H1 (cell line): ENCODE measurements around the gene CYGB. TPM values are rescaled to one million over a fixed set of nuclear protein-coding genes. Genes with fewer than 3 reads are reported as not detected.

Source experiments
- CTCF ChIA-PET: fragments of 300-600 bp; sonication (Branson Sonifier 250); formaldehyde crosslinking; loops from one replicate; lab custom pipeline; 2021; ENCODE audit not compliant: partially characterized antibody; lab: Charles Lee
- POLR2A ChIA-PET: fragments of 300-600 bp; sonication (Branson Sonifier 250); formaldehyde crosslinking; loops from one replicate; lab custom pipeline; 2021; ENCODE audit warnings: inconsistent platforms; ENCODE audit not compliant: partially characterized antibody; lab: Charles Lee
- DNase-seq, 2 experiments: peaks; one replicate each; pipeline versions ENCODE4 v3.0.0 to v3.0.0-alpha.2; 2010 to 2022; ENCODE audit warnings: low spot score in 2 of 2, low read depth in 1 of 2, mixed read lengths in 1 of 2
- FAIRE-seq: peaks from 2 replicates; lab custom pipeline; 2011; peaks lifted over from hg19 to GRCh38; lab: Jason Lieb, UNC
- H2AFZ ChIP-seq: 2 replicates; pipeline ENCODE4 v1.8.1; 2012; ENCODE audit warnings: low read length, inconsistent platforms
- H2AK5ac ChIP-seq: 2 replicates; pipeline ENCODE4 v1.6.1; 2013; ENCODE audit warnings: low read depth, low read length
- H2BK120ac ChIP-seq: replicated peaks from 2 replicates; pipeline ENCODE3; 2013; ENCODE audit warnings: low read depth, low read length, inconsistent platforms
- H2BK12ac ChIP-seq: 2 replicates; pipeline ENCODE4 v1.6.1; 2013; ENCODE audit warnings: low read depth, low read length
- H2BK15ac ChIP-seq: 2 replicates; pipeline ENCODE4 v1.6.1; 2013; ENCODE audit warnings: low read length
- H2BK20ac ChIP-seq: 2 replicates; pipeline ENCODE4 v1.6.1; 2013; ENCODE audit warnings: low read length
- H2BK5ac ChIP-seq: 2 replicates; pipeline ENCODE4 v1.6.1; 2013; ENCODE audit warnings: low read depth, low read length
- H3K14ac ChIP-seq: 2 replicates; pipeline ENCODE4 v1.6.1; 2013; ENCODE audit warnings: inconsistent platforms; ENCODE audit not compliant: insufficient read length
- H3K18ac ChIP-seq: 2 replicates; pipeline ENCODE4 v1.6.1; 2013; ENCODE audit warnings: low read length; ENCODE audit errors: extremely low read depth
- H3K23ac ChIP-seq: 2 replicates; pipeline ENCODE4 v1.6.1; 2013; ENCODE audit warnings: inconsistent platforms; ENCODE audit not compliant: insufficient read length
- H3K23me2 ChIP-seq: 2 replicates; pipeline ENCODE4 v1.6.1; 2013; ENCODE audit warnings: low read depth, low read length
- H3K27ac ChIP-seq: 2 replicates; pipeline ENCODE4 v1.6.1; 2011; ENCODE audit warnings: low read depth, low read length, inconsistent platforms
- H3K27me3 ChIP-seq, 4 experiments: replicated peaks in 1 of 4; 1 replicate in 1 of 4; 2 replicates in 3 of 4; pipeline versions ENCODE4 v1.6.1 to v1.8.1; 2011 to 2013; ENCODE audit warnings: low read length in 3 of 4, mild to moderate bottlenecking in 3 of 4, inconsistent platforms in 2 of 4, mixed read lengths in 2 of 4, moderate library complexity in 1 of 4; ENCODE audit not compliant: control insufficient read depth in 3 of 4, insufficient read depth in 3 of 4; ENCODE audit errors: extremely low read depth in 1 of 4
- H3K36me3 ChIP-seq, 4 experiments: 2 replicates each; pipeline versions ENCODE4 v1.6.1 to v1.8.1; 2011 to 2013; ENCODE audit warnings: mild to moderate bottlenecking in 4 of 4, low read length in 3 of 4, moderate library complexity in 2 of 4, control low read depth in 1 of 4, inconsistent platforms in 1 of 4; ENCODE audit not compliant: insufficient read depth in 4 of 4, control insufficient read depth in 2 of 4
- H3K4ac ChIP-seq: replicated peaks from 2 replicates; pipeline ENCODE3; 2013; ENCODE audit warnings: low read length, low read depth, mixed read lengths, inconsistent platforms; ENCODE audit not compliant: insufficient read length
- H3K4me1 ChIP-seq, 4 experiments: replicated peaks in 1 of 4; 1 replicate in 1 of 4; 2 replicates in 3 of 4; pipeline versions ENCODE4 v1.6.1 to v1.8.1; 2011 to 2013; ENCODE audit warnings: low read length in 3 of 4, inconsistent platforms in 2 of 4, mixed read lengths in 1 of 4; ENCODE audit not compliant: insufficient read depth in 4 of 4, control insufficient read depth in 3 of 4
- H3K4me2 ChIP-seq, 2 experiments: 2 replicates each; pipeline versions ENCODE4 v1.6.1 to v1.8.1; 2011 to 2013; ENCODE audit warnings: low read depth in 2 of 2, low read length in 2 of 2, control low read depth in 1 of 2, inconsistent platforms in 1 of 2, mild to moderate bottlenecking in 1 of 2; ENCODE audit not compliant: insufficient read depth in 1 of 2
- H3K4me3 ChIP-seq, 4 experiments: fragments of 200-600, 300-600 bp in 1 of 4; sonication (generic), shearing (Covaris generic), sonication (Bioruptor Twin) in 1 of 4; 2 replicates each; pipeline versions ENCODE4 v1.5.1 to v1.8.1; 2011 to 2016; ENCODE audit warnings: low read length in 4 of 4, low read depth in 3 of 4, control low read depth in 2 of 4, inconsistent platforms in 2 of 4, mild to moderate bottlenecking in 2 of 4, mixed read lengths in 1 of 4, moderate library complexity in 1 of 4; ENCODE audit not compliant: insufficient read depth in 2 of 4; ENCODE audit errors: extremely low read depth in 1 of 4
- H3K56ac ChIP-seq: replicated peaks from 2 replicates; pipeline ENCODE3; 2013; ENCODE audit warnings: low read depth, mild to moderate bottlenecking, mixed read lengths, low read length, inconsistent platforms; ENCODE audit not compliant: insufficient read length
- H3K79me1 ChIP-seq: 2 replicates; pipeline ENCODE4 v1.6.1; 2013; ENCODE audit warnings: low read depth, low read length, control low read depth
- H3K79me2 ChIP-seq, 2 experiments: 2 replicates each; pipeline versions ENCODE4 v1.6.1 to v1.8.1; 2012 to 2013; ENCODE audit warnings: low read length in 2 of 2, mild to moderate bottlenecking in 2 of 2, inconsistent platforms in 1 of 2; ENCODE audit not compliant: insufficient read depth in 2 of 2, control insufficient read depth in 1 of 2
- H3K9ac ChIP-seq, 4 experiments: replicated peaks in 1 of 4; 1 replicate in 1 of 4; 2 replicates in 3 of 4; pipeline versions ENCODE4 v1.6.1 to v1.8.1; 2011 to 2013; ENCODE audit warnings: low read depth in 3 of 4, low read length in 3 of 4, control low read depth in 2 of 4, mild to moderate bottlenecking in 2 of 4, moderate library complexity in 2 of 4, inconsistent platforms in 1 of 4; ENCODE audit errors: extremely low read depth in 1 of 4
- H3K9me3 ChIP-seq, 2 experiments: 2 replicates each; pipeline versions ENCODE4 v1.6.1 to v1.8.1; 2012 to 2013; ENCODE audit warnings: mild to moderate bottlenecking in 2 of 2, moderate library complexity in 2 of 2, control low read depth in 1 of 2, inconsistent platforms in 1 of 2, low read depth in 1 of 2, low read length in 1 of 2, mixed read lengths in 1 of 2; ENCODE audit not compliant: insufficient read depth in 2 of 2
- H4K20me1 ChIP-seq, 2 experiments: replicated peaks in 1 of 2; 2 replicates each; pipeline versions ENCODE3 to v1.8.1; 2011 to 2013; ENCODE audit warnings: inconsistent platforms in 2 of 2, low read length in 2 of 2, mild to moderate bottlenecking in 1 of 2; ENCODE audit not compliant: insufficient read depth in 2 of 2, control insufficient read depth in 1 of 2
- H4K5ac ChIP-seq: 2 replicates; pipeline ENCODE4 v1.6.1; 2013; ENCODE audit warnings: low read length, low read depth, mixed read lengths, inconsistent platforms; ENCODE audit not compliant: insufficient read length
- H4K8ac ChIP-seq: 2 replicates; pipeline ENCODE4 v1.8.0; 2013; ENCODE audit warnings: mild to moderate bottlenecking, moderate library complexity, low read length, inconsistent platforms; ENCODE audit not compliant: insufficient read depth; ENCODE audit errors: extremely low read depth
- H4K91ac ChIP-seq: replicated peaks from 2 replicates; pipeline ENCODE3; 2013; ENCODE audit warnings: low read length, mixed read lengths, inconsistent platforms; ENCODE audit not compliant: insufficient read length
- RAD21 ChIP-seq, 2 experiments: IDR thresholded peaks in 1 of 2; conservative IDR thresholded peaks in 1 of 2; 2 replicates each; pipeline ENCODE4 v1.6.1; 2011; ENCODE audit warnings: low read depth in 2 of 2, low read length in 2 of 2, improper control_type of control experiment in 1 of 2, inconsistent platforms in 1 of 2, mild to moderate bottlenecking in 1 of 2, moderate library complexity in 1 of 2
- TAF1 ChIP-seq: IDR thresholded peaks from 2 replicates; pipeline ENCODE4 v1.6.1; 2011; ENCODE audit warnings: mild to moderate bottlenecking, low read depth, low read length
- WGBS, 2 experiments: shearing (Covaris generic) in 1 of 2; methylation state at CpG; one replicate each; pipeline versions ENCODE4 v1.1.6 to v1.1.7; 2013 to 2015; ENCODE audit warnings: low lambda C conversion rate in 2 of 2, mixed read lengths in 2 of 2, inconsistent platforms in 1 of 2, low coverage in 1 of 2, missing lambda C conversion rate in 1 of 2; ENCODE audit not compliant: insufficient replicate concordance in 2 of 2, insufficient coverage in 1 of 2, insufficient read length in 1 of 2; ENCODE audit errors: extremely low coverage in 1 of 2, missing lambda C conversion rate in 1 of 2; 5-methylcytosine and 5-hydroxymethylcytosine counted together
- polyA plus RNA-seq, 7 experiments: library from polyadenylated mRNA; depleted of rRNA in 3 of 7; stranded (reverse) in 5 of 7; unstranded in 2 of 7; fragments of >200 nt in 5 of 7; fragments of 200-250 nt in 2 of 7; gene quantifications; 1 replicate in 5 of 7; 2 replicates in 1 of 7; 4 replicates in 1 of 7; pipeline versions ENCODE4 v1.2.1 to v1.2.3, GENCODE V29; 2011 to 2013; ENCODE audit warnings: missing spikeins in 2 of 7, mixed read lengths in 2 of 7
- total RNA-seq: library from RNA; stranded (reverse); fragmentation: NEBNext Ultra II Directional; extraction: Animal tissue kit (Norgen Biotek cat#: 25700); gene quantifications from 2 replicates; pipeline ENCODE4 v1.2.1, GENCODE V29; 2021

CYGB gene
- total and polyA plus RNA-seq, 2 of the 8 experiments (the other 6 are each of a cell fraction or from before 2014, with no cell fraction given): 2.7 to 3.7 TPM

DNA sequence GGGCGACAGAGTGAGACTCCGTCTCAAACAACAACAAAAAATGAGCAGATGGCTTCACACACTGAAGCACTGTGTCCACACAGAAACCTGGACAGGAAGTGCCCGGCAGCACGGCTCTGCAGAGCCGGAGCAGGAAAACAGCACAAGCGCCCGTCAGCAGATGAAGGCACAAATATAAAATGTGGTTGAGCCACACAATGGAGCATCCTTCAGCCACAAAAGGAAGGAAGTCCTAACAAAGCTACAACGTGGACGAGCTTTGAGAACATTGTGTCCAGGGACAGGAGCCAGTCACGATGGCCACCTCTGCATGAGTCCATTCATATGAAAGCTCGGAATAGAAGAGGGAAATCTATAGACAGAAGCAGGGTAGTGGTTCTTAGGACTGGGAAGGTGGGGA lies 51.9 kb downstream of the CYGB start:
- H2BK20ac ChIP-seq: no peak overlapping the region
- no peak for TF ChIP-seq TAF1
- no peak for TF ChIP-seq RAD21 (IDR thresholded peaks at IDR 0.05 in 1 of 2, conservative IDR thresholded peaks at IDR 0.05 in 1 of 2; ENCODE audit: low read depth in 2 of 2, low read length in 2 of 2)
- no peak overlapping the region for H3K4ac ChIP-seq
- no peaks in the 10 kb centered on the region for H3K79me2 ChIP-seq
- no peak overlapping the region for H2AFZ ChIP-seq
- no peaks in the 10 kb centered on the region; a peak in 1 of 8 replicates for H3K36me3 ChIP-seq
- no peak overlapping the region for H4K91ac ChIP-seq
- no peak overlapping the region for H3K23ac ChIP-seq
- no peak overlapping the region for H2BK5ac ChIP-seq
- H3K79me1 ChIP-seq: no peaks in the 10 kb centered on the region
- ChIA-PET POLR2A (interaction anchor here (1.0 kb wide), 1 partner anchor 32 kb away, joined by 3 read pairs; no protein-coding TSS in a partner anchor), CTCF (interaction anchor here (0.7 to 5.9 kb wide), 12 partner anchors 10 to 131 kb away, joined by 3 to 36 read pairs (median 3); partner anchors contain the start of gene AANAT)
- H3K56ac ChIP-seq: no peak overlapping the region
- H3K4me1 ChIP-seq: no peaks in the 10 kb centered on the region
- H3K14ac ChIP-seq: no peak overlapping the region
- no peak overlapping the region for H2BK12ac ChIP-seq
- no peak overlapping the region for H2AK5ac ChIP-seq
- no peaks in the 10 kb centered on the region for H3K23me2 ChIP-seq
- peaks cover 1 to 2% of the 10 kb centered on the region in 2 experiments for H4K20me1 ChIP-seq
- FAIRE-seq (no peak), DNase-seq (no peak)
- H3K27me3 ChIP-seq: no peaks in the 10 kb centered on the region
- H3K9me3 ChIP-seq: no peaks in the 10 kb centered on the region
- H3K9ac ChIP-seq: no peak overlapping the region
- no peak overlapping the region for H3K27ac ChIP-seq
- H3K4me2 ChIP-seq: no peak overlapping the region
- no peak overlapping the region for H2BK15ac ChIP-seq
- H4K5ac ChIP-seq: no peak overlapping the region
- no peak overlapping the region for H4K8ac ChIP-seq
- no peak overlapping the region for H3K4me3 ChIP-seq
- H3K18ac ChIP-seq: no peak overlapping the region
- 81% methylated on average over 10 of the region's 11 CpGs; no CpG with 5 or more reads in 1 of the 2 experiments for WGBS, 2 experiments
- H2BK120ac ChIP-seq: no peak overlapping the region
